Pancreas (tissue), 10 donors: ENCODE data around the gene MGAT3. TPM values are rescaled to one million over a fixed set of nuclear protein-coding genes. Genes with fewer than 3 reads are reported as not detected.

ENCODE experiments used
- ATAC-seq, 4 donors: fragments of 200-7000 bp; cut with Tn5 transposase; one replicate each; pipeline versions ENCODE4 v1.8.0 to v1.9.1; 2020; ENCODE audit warnings: mild to moderate bottlenecking in 4 of 4, moderate library complexity in 4 of 4
- DNase-seq, 6 donors: peaks; one replicate each; pipeline ENCODE4 v3.0.0-alpha.2; 2020
- FAIRE-seq: peaks from 2 replicates; lab custom pipeline; 2012; peaks lifted over from hg19 to GRCh38; lab: Jason Lieb, UNC
- H3K27ac ChIP-seq, 4 donors: fragments of 200-600 bp; sonication (generic); 1 replicate in 3 of 4; 2 replicates in 1 of 4; pipeline versions ENCODE4 v1.5.0 to v1.8.0; 2020
- H3K27me3 ChIP-seq, 4 donors: fragments of 200-600 bp; one replicate each; pipeline ENCODE4 v1.8.0; 2021
- H3K36me3 ChIP-seq, 3 donors: fragments of 200-600 bp; sonication (generic) in 1 of 3; one replicate each; pipeline versions ENCODE4 v1.5.0 to v1.8.0; 2020 to 2021
- H3K4me1 ChIP-seq, 3 donors: fragments of 200-600 bp; one replicate each; pipeline ENCODE4 v1.8.0; 2021
- H3K4me3 ChIP-seq, 4 donors: fragments of 200-600 bp; sonication (generic) in 2 of 4; one replicate each; pipeline versions ENCODE4 v1.5.0 to v1.8.0; 2020 to 2021
- H3K9me3 ChIP-seq, 4 donors: fragments of 200-600 bp; one replicate each; pipeline ENCODE4 v1.8.0; 2021
- WGBS, 2 donors: extraction: QIAGEN DNeasy Blood & Tissue Kit; methylation state at CpG; one replicate each; pipeline ENCODE4 v1.1.7; 2013; 5-methylcytosine and 5-hydroxymethylcytosine counted together
- intact Hi-C, 3 donors: fragments of 100-400 bp; cut with DNase I; formaldehyde crosslinking; loops; one replicate each; pipeline versions ENCODE4 v1.11.1 to v1.14.2; 2022
- polyA plus RNA-seq, 2 donors: library from polyadenylated mRNA; stranded (reverse); fragments of 200-250 nt; gene quantifications; one replicate each; pipeline ENCODE4 v1.2.3, GENCODE V29; 2013
- total RNA-seq, 6 donors: library from RNA; stranded (reverse); fragmentation: NEBNext Ultra II Directional in 4 of 6; extraction: Animal tissue kit (Norgen Biotek cat#: 25700) in 4 of 6; gene quantifications; one replicate each; pipeline versions ENCODE4 v1.2.1 to v1.2.4, GENCODE V29; 2021 to 2023
- TF ChIP-seq, protein P1 (sequence below), 4 donors: fragments of 200-600 bp; sonication (generic) in 3 of 4; IDR thresholded peaks; one replicate each; pipeline versions ENCODE4 v1.5.0 to v1.8.0; 2021; ENCODE audit warnings: antibody characterized with exemption in 4 of 4
- donor health status: healthy with polysubstance abuse.
- donor health status: DM: no; HTN: no; CAD: no; lungs with moderate emphysema.
- donor health status: DM: no; HTN: no; CAD: no.
- donor health status: control.
- donor health status: control.
- donor health status: Bipolar disorder and iron deficiency.
- donor health status: DM: yes; HTN: yes; CAD: no.
- donor health status: DM: no; HTN: no; CAD: no.
- donor health status: DM: no; HTN: no; CAD: no.
- donor health status: DM: yes; HTN: yes; CAD: no.

Gene MGAT3
- total and polyA plus RNA-seq, 8 donors = 1.5 to 4.2 (median 2.2) TPM

DNA sequence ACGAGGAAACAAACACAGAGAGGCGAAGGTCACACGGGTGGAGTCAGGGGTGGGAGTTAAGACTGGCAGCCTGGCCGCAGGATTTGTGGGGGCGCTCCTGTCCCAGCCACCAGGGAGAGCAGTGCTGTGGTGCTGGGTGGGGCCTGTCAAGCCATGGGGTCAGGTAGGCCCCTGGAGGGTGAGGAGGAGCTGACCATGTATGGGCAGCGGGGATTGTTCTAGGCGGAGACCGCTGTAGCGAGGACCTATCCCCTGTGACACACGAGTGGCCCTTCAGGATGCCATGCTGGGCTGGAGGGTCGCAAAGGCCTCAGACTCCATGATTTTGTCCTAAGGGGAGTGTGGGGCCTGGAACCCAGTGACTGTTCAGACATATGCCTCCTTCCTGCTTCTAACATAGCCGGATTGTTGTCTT is 77.3 kb downstream of the MGAT3 start:
- DNase-seq (peak in 3 of 6 donors; percentile 24 to 64 (median 42)), FAIRE-seq (no peak), ATAC-seq (no peak)
- TF ChIP-seq, protein P1, sequence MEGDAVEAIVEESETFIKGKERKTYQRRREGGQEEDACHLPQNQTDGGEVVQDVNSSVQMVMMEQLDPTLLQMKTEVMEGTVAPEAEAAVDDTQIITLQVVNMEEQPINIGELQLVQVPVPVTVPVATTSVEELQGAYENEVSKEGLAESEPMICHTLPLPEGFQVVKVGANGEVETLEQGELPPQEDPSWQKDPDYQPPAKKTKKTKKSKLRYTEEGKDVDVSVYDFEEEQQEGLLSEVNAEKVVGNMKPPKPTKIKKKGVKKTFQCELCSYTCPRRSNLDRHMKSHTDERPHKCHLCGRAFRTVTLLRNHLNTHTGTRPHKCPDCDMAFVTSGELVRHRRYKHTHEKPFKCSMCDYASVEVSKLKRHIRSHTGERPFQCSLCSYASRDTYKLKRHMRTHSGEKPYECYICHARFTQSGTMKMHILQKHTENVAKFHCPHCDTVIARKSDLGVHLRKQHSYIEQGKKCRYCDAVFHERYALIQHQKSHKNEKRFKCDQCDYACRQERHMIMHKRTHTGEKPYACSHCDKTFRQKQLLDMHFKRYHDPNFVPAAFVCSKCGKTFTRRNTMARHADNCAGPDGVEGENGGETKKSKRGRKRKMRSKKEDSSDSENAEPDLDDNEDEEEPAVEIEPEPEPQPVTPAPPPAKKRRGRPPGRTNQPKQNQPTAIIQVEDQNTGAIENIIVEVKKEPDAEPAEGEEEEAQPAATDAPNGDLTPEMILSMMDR (IDR thresholded peaks at IDR 0.05) = no peak
- Histone ChIP-seq H3K4me3 (no peak overlapping the region), H3K27ac (peak overlapping the region in 2 of 4 donors; percentile 32 to 41), H3K9me3 (no peaks in the 10 kb centered on the region), H3K4me1 (peaks cover 6 to 27% (median 21%) of the 10 kb centered on the region in 3 donors), H3K36me3 (peaks cover 0 to under 1% (median 0%) of the 10 kb centered on the region in 3 donors), H3K27me3 (no peaks in the 10 kb centered on the region)
- 77 to 83% methylated on average over 12 of the region's 12 CpGs for WGBS, 2 donors
- intact Hi-C loops = no loop called here

DNA sequence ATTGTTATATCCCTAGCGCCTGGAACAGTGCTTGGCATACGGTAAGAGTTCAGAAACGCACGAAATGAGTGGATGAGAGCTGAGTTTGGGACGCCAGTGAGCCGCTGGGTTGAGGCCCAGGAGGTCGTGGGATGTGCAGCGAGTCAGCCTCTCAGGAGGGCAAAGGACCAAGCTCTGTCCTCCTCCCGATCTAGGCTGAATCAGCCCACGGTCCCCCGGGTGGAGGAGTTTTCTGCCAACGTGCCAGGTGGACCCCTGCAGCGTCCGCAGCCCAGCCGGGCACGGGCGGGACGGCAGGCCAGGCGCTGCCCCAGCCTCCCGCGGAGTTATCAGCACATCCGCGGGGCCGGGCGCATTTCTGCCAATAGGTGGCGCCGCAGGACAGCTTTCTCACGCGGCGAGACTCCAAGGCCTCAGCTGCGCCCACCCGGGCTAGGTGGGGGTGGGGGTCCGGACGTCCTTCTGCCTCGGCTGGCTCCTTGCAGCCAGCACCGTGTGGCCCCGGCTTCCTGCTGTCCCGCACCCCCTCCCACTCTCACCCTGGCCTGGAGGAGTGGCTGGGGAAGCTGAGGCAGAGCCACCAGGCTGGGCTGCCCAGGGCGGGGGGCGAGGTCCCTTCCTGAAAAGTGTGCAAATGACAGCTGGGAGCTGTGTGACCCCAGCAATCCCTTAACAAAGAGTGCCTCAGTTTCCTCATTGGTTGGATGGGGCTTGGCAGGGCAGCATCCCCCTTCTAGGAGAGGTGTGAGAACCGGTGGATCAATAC is 78.0 kb downstream of the MGAT3 start:
- FAIRE-seq (no peak), DNase-seq (peak; percentile 73 to 97 (median 88)), ATAC-seq (peak; percentile 38 to 55 (median 47))
- no peaks in the 10 kb centered on the region for H3K27me3 ChIP-seq
- no peaks in the 10 kb centered on the region for H3K9me3 ChIP-seq
- no peaks in the 10 kb centered on the region for H3K36me3 ChIP-seq
- peak overlapping the region in 2 of 4 donors; percentile 32 to 41 for H3K27ac ChIP-seq
- intact Hi-C loops = loop anchor here in 2 of 3 donors (5.0 kb wide), 2 partner anchors 488 to 493 kb away; no protein-coding TSS in a partner anchor
- WGBS, 2 donors = 6 to 7% methylated on average over 41 of the region's 41 CpGs
- peaks cover 3 to 22% (median 14%) of the 10 kb centered on the region in 3 donors for H3K4me1 ChIP-seq
- TF ChIP-seq, protein P1 (IDR thresholded peaks at IDR 0.05) = peak; percentile 78 to 95 (median 91)
- H3K4me3 ChIP-seq = no peak overlapping the region

DNA sequence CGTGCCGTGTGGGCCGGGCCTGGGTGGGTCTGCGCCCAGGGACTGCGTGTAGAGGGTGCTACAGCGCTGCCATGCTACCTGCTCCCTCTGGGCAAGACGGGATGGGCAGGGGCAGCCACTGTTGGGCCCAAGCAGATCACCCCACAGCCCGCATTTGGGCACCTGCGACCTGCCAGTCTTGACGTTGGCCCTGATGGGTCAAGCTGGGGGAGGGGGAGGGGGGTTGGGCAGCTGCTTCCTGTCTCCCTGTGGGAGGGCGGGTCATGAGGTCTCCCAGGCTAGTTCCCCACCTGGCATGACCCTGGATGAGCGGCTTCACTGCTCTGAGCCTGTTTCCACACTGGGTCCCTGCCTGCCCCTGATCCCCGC is 78.5 kb downstream of the MGAT3 start:
- ATAC-seq = no peak
- no peak overlapping the region for H3K4me3 ChIP-seq
- no peaks in the 10 kb centered on the region for H3K27me3 ChIP-seq
- no peak overlapping the region for H3K27ac ChIP-seq
- intact Hi-C loops = loop anchor here in 2 of 3 donors (5.0 kb wide), 2 partner anchors 487 to 492 kb away; no protein-coding TSS in a partner anchor
- H3K9me3 ChIP-seq = no peaks in the 10 kb centered on the region
- 35 to 39% methylated on average over 13 of the region's 13 CpGs for whole genome bisulfite sequencing, 2 donors
- no peaks in the 10 kb centered on the region for H3K36me3 ChIP-seq
- DNase-seq = peak in 2 of 6 donors; percentile 11 to 35
- no peak for FAIRE-seq
- peaks cover 3 to 16% (median 10%) of the 10 kb centered on the region in 3 donors for H3K4me1 ChIP-seq
- TF ChIP-seq, protein P1 (IDR thresholded peaks at IDR 0.05) = no peak

DNA sequence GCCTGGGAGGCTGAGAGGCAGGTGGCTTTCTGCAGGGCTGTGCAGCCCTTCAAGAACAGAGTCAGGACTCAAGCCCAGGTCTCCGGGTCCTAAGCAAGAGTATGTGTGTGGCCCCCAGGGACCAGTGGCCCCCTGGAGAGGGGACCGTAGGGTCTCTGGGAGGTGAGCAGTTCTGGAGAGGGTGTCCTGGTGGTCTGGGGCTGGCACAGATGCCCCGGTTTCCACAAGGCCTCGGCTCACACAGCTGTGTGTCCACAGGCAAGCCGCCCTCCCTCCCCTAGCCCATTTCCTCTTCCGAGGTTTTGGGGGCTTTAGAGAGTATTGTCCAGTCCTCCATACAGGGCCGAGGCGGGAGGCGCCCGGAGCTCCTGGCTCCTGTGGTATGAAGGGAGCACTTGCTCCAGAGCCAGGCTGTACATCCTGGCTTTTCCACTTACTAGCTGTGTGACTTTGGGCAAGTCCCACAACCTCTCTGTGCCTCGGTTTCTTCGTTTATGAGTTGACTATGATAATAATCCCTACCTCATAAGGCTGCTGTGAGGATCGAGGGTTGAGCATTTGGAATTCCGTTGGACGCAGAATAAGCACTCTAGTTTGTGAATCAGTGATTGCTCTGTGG is 79.1 kb downstream of the MGAT3 start:
- TF ChIP-seq, protein P1 (IDR thresholded peaks at IDR 0.05) = no peak
- Histone ChIP-seq H3K27me3 (no peaks in the 10 kb centered on the region), H3K4me1 (peaks cover 3 to 10% (median 9%) of the 10 kb centered on the region in 3 donors), H3K9me3 (no peaks in the 10 kb centered on the region), H3K4me3 (no peak overlapping the region), H3K27ac (no peak overlapping the region), H3K36me3 (no peaks in the 10 kb centered on the region)
- intact Hi-C loops = loop anchor here in 2 of 3 donors (5.0 kb wide), 2 partner anchors 486 to 491 kb away; no protein-coding TSS in a partner anchor
- FAIRE-seq (no peak), ATAC-seq (no peak), DNase-seq (peak in 2 of 6 donors; percentile 11 to 20)
- WGBS, 2 donors = 75 to 78% methylated on average over 14 to 15 of the region's 15 CpGs
